ENCODE results near the gene POFUT1.
A peak's percentile ranks its signal among the peaks of the same experiment; 100 is the strongest.
"Not testable (repeated sequence)": the region's sequence is repeated elsewhere in the genome, so short reads cannot be mapped to it uniquely, and the experiment has no call there.

POFUT1 gene

GRCh38 chr20:32189691-32190615 is 17.7 kb upstream of the POFUT1 start:
- DNase-seq = peak; percentile 52

- DNase-seq = no peak
Observed at GRCh38 chr20:32190616-32191415, 16.9 kb upstream of the POFUT1 start.

- DNase-seq = no peak
Observed at GRCh38 chr20:32191422-32191821, 16.3 kb upstream of the POFUT1 start.

GRCh38 chr20:32191873-32192272 is 15.8 kb upstream of the POFUT1 start:
- no peak for DNase-seq

GRCh38 chr20:32192698-32193097 is 15.0 kb upstream of the POFUT1 start:
- no peak for DNase-seq

GRCh38 chr20:32193336-32193735 is 14.3 kb upstream of the POFUT1 start:
- DNase-seq = not testable (repeated sequence)

- no peak for DNase-seq
Observed at GRCh38 chr20:32193996-32194395, 13.7 kb upstream of the POFUT1 start.

- DNase-seq = no peak
Observed at GRCh38 chr20:32195581-32195980, 12.1 kb upstream of the POFUT1 start.

GRCh38 chr20:32196613-32197012 is 11.1 kb upstream of the POFUT1 start:
- not testable (repeated sequence) for DNase-seq

GRCh38 chr20:32197136-32197535 is 10.5 kb upstream of the POFUT1 start:
- not testable (repeated sequence) for DNase-seq

GRCh38 chr20:32199006-32199405 is 8.7 kb upstream of the POFUT1 start:
- DNase-seq = no peak

- DNase-seq = no peak
Observed at GRCh38 chr20:32201296-32201976, 6.2 kb upstream of the POFUT1 start.

GRCh38 chr20:32201977-32202363 is 5.7 kb upstream of the POFUT1 start:
- no peak for DNase-seq

GRCh38 chr20:32203356-32204204 is 4.1 kb upstream of the POFUT1 start:
- DNase-seq = peak; percentile 67

GRCh38 chr20:32204205-32205109 is 3.2 kb upstream of the POFUT1 start:
- DNase-seq = peak; percentile 87

- DNase-seq = no peak
Observed at GRCh38 chr20:32205110-32205842, 2.4 kb upstream of the POFUT1 start.

- DNase-seq = peak; percentile 39
Observed at GRCh38 chr20:32205843-32206759, 1.6 kb upstream of the POFUT1 start.

GRCh38 chr20:32206760-32207625 is 687 bp upstream of the POFUT1 start:
- DNase-seq = peak; percentile 34

Data from stimulated activated CD4-positive, alpha-beta T cell treated with anti-CD3 and anti-CD28 coated beads, Interleukin-4, amount 100 ng/mL, for 24 hours (primary cell).